Measurements from ENCODE around the gene EDARADD.
A peak's percentile ranks its signal among the peaks of the same experiment; 100 is the strongest.
"Not testable (repeated sequence)": the region's sequence is repeated elsewhere in the genome, so short reads cannot be mapped to it uniquely, and the experiment has no call there.

EDARADD gene

GRCh38 chr1:236433819-236434315 lies 39.8 kb downstream of the EDARADD start:
- no peak for DNase-seq (ENCODE audit: low read depth)

GRCh38 chr1:236438614-236439013 lies 44.5 kb downstream of the EDARADD start:
- DNase-seq (ENCODE audit: low read depth) = no peak

GRCh38 chr1:236440373-236440772 lies 46.3 kb downstream of the EDARADD start:
- no peak for DNase-seq (ENCODE audit: low read depth)

GRCh38 chr1:236450779-236451178 lies 56.7 kb downstream of the EDARADD start:
- no peak for DNase-seq (ENCODE audit: low read depth)

- DNase-seq (ENCODE audit: low read depth) = peak; percentile 6
These were observed 57.8 kb downstream of the EDARADD start for GRCh38 chr1:236451796-236452373.

- DNase-seq (ENCODE audit: low read depth) = no peak
These were observed 61.2 kb downstream of the EDARADD start for GRCh38 chr1:236455243-236455642.

- DNase-seq (ENCODE audit: low read depth) = no peak
These were observed 63.7 kb downstream of the EDARADD start for GRCh38 chr1:236457775-236458174.

- DNase-seq (ENCODE audit: low read depth) = no peak
These were observed 64.9 kb downstream of the EDARADD start for GRCh38 chr1:236458996-236459395.

GRCh38 chr1:236460103-236460502 lies 66.0 kb downstream of the EDARADD start:
- no peak for DNase-seq (ENCODE audit: low read depth)

GRCh38 chr1:236464197-236464596 lies 70.1 kb downstream of the EDARADD start:
- not testable (repeated sequence) for DNase-seq (ENCODE audit: low read depth)

- DNase-seq (ENCODE audit: low read depth) = no peak
These were observed 71.3 kb downstream of the EDARADD start for GRCh38 chr1:236465231-236465958.

- DNase-seq (ENCODE audit: low read depth) = no peak
These were observed 71.8 kb downstream of the EDARADD start for GRCh38 chr1:236465959-236466303.

GRCh38 chr1:236467327-236467641 lies 73.2 kb downstream of the EDARADD start:
- DNase-seq (ENCODE audit: low read depth) = no peak

GRCh38 chr1:236468625-236469024 lies 74.5 kb downstream of the EDARADD start:
- no peak for DNase-seq (ENCODE audit: low read depth)

- no peak for DNase-seq (ENCODE audit: low read depth)
These were observed 75.4 kb downstream of the EDARADD start for GRCh38 chr1:236469466-236469865.

GRCh38 chr1:236471096-236471495 lies 77.0 kb downstream of the EDARADD start:
- DNase-seq (ENCODE audit: low read depth) = no peak

GRCh38 chr1:236471653-236472052 lies 77.6 kb downstream of the EDARADD start:
- DNase-seq (ENCODE audit: low read depth) = no peak

GRCh38 chr1:236472850-236473788 lies 79.0 kb downstream of the EDARADD start:
- no peak for DNase-seq (ENCODE audit: low read depth)

GRCh38 chr1:236476019-236476418 lies 81.9 kb downstream of the EDARADD start:
- no peak for DNase-seq (ENCODE audit: low read depth)

GRCh38 chr1:236480758-236481436 lies 86.8 kb downstream of the EDARADD start:
- DNase-seq (ENCODE audit: low read depth) = no peak

GRCh38 chr1:236484310-236484971 lies 90.4 kb downstream of the EDARADD start:
- DNase-seq (ENCODE audit: low read depth) = no peak

Data from amniotic epithelial cell (primary cell).